Stomach (tissue), 4 donors: Measurements from ENCODE around the gene SEMA4D.

ENCODE experiments used
- EP300 ChIP-seq: sonication (generic); formaldehyde crosslinking; IDR thresholded peaks from one replicate; pipeline ENCODE4 v1.6.1; 2017; ENCODE audit warnings: antibody characterized with exemption
- POLR2A ChIP-seq, 4 donors: fragments of 450-650 bp; IDR thresholded peaks; one replicate each; pipeline ENCODE4 v1.6.1; 2016; ENCODE audit warnings: antibody characterized with exemption in 4 of 4, control low read depth in 2 of 4, mild to moderate bottlenecking in 1 of 4, moderate library complexity in 1 of 4
- POLR2AphosphoS5 ChIP-seq, 3 donors: sonication (generic); formaldehyde crosslinking; IDR thresholded peaks; one replicate each; pipeline ENCODE4 v1.6.1; 2016; ENCODE audit warnings: antibody characterized with exemption in 3 of 3
- TF ChIP-seq, protein P1 (sequence below), 7 experiments: fragments of 450-650 bp in 4 of 7; fragments of 200-600 bp in 3 of 7; sonication (generic) in 3 of 7; IDR thresholded peaks; one replicate each; pipeline ENCODE4 v1.5.1; 2016 to 2019; ENCODE audit warnings: antibody characterized with exemption in 7 of 7, control low read depth in 2 of 7, mild to moderate bottlenecking in 1 of 7

DNA sequence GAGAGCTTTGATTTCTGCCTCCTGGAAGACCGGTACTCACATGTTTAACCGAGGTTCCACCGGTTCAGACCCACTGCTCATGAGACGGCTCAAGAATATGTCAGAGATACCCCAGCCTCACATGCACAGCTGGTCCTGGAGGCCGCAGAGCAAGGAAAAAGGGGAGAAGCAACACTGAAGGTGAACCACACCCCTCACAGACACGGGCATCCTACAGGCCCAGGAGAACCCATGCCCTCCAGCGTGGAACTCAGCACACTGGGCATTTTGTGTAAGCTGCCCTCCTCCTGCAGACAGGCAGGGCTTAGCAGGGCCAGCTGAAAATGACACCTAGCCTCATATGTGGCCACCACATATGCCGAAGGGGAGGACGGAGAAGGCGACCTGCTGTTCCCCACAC, 37.4 kb downstream of the SEMA4D start:
- TF ChIP-seq, protein P1, sequence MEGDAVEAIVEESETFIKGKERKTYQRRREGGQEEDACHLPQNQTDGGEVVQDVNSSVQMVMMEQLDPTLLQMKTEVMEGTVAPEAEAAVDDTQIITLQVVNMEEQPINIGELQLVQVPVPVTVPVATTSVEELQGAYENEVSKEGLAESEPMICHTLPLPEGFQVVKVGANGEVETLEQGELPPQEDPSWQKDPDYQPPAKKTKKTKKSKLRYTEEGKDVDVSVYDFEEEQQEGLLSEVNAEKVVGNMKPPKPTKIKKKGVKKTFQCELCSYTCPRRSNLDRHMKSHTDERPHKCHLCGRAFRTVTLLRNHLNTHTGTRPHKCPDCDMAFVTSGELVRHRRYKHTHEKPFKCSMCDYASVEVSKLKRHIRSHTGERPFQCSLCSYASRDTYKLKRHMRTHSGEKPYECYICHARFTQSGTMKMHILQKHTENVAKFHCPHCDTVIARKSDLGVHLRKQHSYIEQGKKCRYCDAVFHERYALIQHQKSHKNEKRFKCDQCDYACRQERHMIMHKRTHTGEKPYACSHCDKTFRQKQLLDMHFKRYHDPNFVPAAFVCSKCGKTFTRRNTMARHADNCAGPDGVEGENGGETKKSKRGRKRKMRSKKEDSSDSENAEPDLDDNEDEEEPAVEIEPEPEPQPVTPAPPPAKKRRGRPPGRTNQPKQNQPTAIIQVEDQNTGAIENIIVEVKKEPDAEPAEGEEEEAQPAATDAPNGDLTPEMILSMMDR (IDR thresholded peaks at IDR 0.05), result no peak
- no peak for TF ChIP-seq POLR2AphosphoS5 (IDR thresholded peaks at IDR 0.05)
- TF ChIP-seq POLR2A (IDR thresholded peaks at IDR 0.05), result no peak
- TF ChIP-seq EP300, result no peak
